Renal pelvis (tissue), 4 donors: ENCODE measurements around the gene SEPTIN2. TPM values are rescaled to one million over a fixed set of nuclear protein-coding genes. Genes with fewer than 3 reads are reported as not detected.
"Not testable (repeated sequence)": the region's sequence is repeated elsewhere in the genome, so short reads cannot be mapped to it uniquely, and the experiment has no call there.

Experiments used
- DNase-seq: peaks from one replicate; pipeline ENCODE4 v3.0.0-alpha.2; 2013
- polyA plus RNA-seq, 3 donors: library from polyadenylated mRNA; unstranded; fragments of 120-200 nt; gene quantifications; one replicate each; pipeline ENCODE4 v1.2.1, GENCODE V29; 2013; ENCODE audit not compliant: insufficient read length in 3 of 3

The SEPTIN2 gene
- polyA plus RNA-seq, 3 donors = 579 to 600 (median 596) TPM

DNA sequence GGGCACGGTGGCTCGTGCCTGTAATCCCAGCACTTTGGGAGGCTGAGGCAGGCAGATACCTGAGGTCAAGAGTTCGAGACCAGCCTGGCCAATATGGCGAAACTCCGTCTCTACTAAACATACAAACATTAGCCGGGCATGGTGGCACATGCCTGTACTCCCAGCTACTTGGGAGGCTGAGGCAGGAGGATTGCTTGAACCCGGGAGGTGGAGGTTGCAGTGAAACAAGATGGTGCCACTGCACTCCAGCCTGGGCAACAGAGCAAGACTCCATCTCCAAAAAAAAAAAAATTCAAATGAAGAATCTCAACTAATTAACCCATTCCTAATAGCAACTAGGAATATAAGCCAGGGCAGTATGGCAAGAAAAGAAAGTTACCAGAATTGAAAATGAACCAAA, 37.4 kb upstream of the SEPTIN2 start:
- not testable (repeated sequence) for DNase-seq

DNA sequence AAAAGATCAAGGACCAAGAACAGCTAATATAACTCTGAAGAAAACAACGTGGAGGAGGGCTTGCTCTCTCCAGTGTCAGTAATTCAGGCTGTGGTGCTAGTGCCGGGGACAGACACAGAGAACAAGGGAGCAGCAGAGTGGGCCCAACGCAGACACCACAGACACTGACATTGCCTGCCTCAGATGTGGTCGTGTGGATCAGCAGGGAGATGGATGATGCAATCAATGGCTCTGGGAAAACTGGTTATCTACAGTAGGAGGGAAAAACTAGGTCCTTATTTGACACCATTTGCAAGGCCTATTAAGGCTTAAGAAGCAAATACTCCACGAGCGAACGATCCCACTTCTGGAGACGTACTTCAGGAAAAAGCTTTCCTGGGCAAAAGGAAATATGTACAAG, 36.3 kb upstream of the SEPTIN2 start:
- DNase-seq = no peak

- DNase-seq = no peak
These were observed 35.9 kb upstream of the SEPTIN2 start for GRCh38 chr2:241279828-241280227.

DNA sequence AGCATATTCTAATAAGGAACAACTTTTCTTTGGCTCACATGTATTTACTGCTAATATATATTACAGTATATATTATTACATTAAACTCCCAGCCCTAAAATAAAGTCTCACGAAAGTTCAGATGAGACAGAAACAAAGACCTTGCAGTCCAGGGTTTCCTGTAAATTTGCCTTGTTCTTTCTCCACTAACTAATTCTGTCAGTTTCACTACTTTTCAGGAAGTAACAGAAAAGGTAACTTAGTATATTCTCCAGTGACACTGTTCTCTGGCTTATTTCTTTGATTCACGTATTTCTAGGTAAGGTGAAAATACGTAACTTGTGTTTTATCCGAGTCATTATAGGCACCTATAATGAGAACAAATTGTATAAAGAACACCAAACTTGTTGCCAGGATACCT, 35.4 kb upstream of the SEPTIN2 start:
- no peak for DNase-seq

DNA sequence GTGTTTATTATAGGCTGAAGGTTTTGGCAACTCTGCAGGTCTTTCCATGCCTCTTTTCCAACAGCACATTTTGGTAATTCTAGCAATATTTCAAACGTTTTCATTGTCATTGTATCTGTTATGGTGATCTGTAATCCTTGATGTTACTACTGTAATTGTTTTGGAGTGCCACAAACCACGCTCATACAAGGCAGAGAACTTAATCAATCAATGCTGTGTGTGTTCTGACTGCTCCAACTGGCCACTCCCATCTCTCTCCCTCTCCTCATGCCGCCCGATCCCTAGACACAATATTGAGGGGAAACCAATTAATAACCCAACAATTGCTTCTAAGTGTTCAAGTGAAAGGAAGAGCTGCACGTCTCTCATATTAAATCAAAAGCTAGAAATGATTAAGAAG, 33.2 kb upstream of the SEPTIN2 start:
- DNase-seq = no peak

DNA sequence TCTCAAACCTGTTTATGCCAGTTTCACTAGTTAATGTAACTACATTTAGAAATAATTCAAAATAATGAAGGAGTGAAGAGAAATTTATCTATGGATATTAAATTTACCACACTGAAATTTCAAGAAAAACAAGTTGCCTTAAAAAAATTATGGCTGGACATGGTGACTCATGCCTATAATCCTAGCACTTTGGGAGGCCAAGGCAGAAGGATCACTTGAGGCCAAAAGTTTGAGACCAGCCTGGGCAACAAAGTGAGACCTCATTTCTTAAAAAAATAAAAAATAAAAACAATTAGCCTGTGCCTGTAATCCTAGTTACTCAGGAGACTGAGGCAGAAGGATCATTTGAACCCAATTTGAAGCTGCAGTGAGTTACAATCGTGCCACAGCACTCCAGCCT, 30.1 kb upstream of the SEPTIN2 start:
- no peak for DNase-seq

- DNase-seq = no peak
These were observed 29.2 kb upstream of the SEPTIN2 start for GRCh38 chr2:241286348-241287090.

DNA sequence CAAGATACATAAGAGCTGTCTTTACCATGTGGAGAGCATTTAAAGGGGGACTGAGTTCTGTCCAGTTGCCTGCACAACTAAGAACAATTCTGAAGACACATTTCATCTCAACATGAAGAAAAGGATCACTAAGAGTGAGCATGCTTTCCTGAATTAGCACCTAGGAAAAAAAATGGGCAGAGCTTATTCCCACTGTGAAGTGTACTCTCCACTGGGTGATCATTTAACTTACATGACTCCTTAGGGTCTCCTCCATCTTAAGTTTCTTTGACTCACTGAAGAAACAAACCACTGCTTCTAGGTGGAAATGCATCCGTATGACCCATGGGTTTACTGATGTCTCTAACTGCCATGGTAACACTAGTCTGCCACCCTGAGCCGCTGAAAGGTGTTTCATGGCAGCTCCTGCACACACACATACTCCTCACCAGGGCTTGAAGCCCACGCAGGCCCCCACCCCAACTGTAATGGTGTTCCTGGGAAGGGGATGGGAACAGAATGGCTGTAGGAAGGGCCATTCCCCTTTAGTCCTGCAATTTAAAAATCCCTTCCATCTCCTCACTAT, 27.3 kb upstream of the SEPTIN2 start:
- DNase-seq = no peak

DNA sequence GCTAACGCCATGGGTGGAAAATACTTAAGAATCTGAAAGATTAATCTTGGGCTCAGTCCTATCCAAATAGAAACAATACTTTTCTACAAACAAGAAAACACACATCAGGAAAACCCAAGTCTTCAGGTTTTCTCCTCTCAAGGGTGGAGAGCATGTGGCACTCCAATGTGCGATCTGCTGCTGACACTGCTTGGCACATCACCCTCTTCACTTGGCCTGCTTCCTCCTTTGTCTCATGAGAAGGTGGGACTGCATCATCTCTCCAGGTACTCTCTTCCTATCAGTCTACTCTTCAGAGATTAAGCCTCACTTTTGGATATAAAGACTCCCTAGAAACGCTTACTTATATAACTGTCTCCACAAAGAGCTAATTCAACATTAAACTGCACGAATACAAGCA, 26.7 kb upstream of the SEPTIN2 start:
- no peak for DNase-seq

- no peak for DNase-seq
These were observed 26.1 kb upstream of the SEPTIN2 start for GRCh38 chr2:241289597-241289996.

- DNase-seq = no peak
These were observed 24.6 kb upstream of the SEPTIN2 start for GRCh38 chr2:241291153-241291552.

GRCh38 chr2:241291977-241292376, 23.7 kb upstream of the SEPTIN2 start:
- DNase-seq = no peak

GRCh38 chr2:241293378-241293797, 22.3 kb upstream of the SEPTIN2 start:
- not testable (repeated sequence) for DNase-seq

DNA sequence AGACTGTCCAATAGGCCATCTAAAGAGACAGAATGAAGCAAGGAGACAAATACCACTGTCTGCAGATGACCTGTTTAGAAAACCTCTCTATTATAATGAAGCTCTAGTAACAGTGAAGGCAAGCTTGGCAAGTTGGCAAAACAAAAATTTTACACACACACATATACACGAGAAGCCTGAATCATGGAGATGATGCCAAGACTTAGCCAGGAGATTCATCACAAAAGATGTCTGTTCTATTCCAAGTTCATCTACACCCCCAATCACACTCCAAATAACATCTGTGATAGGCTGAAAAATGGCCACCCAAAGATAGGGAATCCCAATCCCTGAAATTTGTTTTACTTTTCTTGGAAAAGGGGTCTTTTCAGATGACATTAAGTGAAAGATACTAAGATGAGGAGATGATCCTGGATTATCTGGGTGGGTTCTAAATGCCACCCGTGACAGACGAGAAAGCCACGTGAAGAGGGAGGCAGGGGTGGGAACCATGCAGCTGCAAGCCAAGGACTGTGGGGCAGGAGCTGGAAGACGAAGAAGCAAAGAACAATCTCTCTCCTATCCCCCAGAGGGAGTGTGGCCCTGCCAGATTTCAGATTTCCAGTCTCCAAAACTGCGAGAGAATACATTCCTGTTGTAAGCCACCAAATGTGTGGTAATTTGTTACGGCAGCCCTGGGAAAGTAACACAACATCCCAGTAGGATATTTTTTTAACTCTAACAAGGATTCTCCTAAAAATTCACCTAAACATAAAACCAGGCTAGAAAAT, 20.2 kb upstream of the SEPTIN2 start:
- no peak for DNase-seq

DNA sequence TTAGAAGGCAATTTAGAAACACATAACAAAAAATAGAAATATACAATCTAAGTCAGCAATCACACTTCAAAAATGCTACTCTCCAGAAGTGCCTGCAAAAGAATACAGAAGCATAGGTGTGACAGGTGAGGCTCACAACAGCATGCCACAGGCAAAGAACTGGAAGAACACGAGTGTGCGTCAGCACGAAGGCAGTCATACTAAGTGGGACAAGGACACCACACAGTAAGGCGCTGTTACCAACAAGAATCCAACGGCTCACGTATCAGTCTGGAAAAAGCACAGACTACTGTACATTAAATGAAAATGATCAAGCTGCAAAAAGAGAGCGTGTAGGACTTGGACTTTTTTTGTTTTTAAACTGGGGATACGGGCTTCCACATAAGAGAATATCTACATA, 19.0 kb upstream of the SEPTIN2 start:
- no peak for DNase-seq

- DNase-seq = no peak
These were observed 17.1 kb upstream of the SEPTIN2 start for GRCh38 chr2:241298673-241299072.

GRCh38 chr2:241300000-241300399, 15.7 kb upstream of the SEPTIN2 start:
- no peak for DNase-seq

DNA sequence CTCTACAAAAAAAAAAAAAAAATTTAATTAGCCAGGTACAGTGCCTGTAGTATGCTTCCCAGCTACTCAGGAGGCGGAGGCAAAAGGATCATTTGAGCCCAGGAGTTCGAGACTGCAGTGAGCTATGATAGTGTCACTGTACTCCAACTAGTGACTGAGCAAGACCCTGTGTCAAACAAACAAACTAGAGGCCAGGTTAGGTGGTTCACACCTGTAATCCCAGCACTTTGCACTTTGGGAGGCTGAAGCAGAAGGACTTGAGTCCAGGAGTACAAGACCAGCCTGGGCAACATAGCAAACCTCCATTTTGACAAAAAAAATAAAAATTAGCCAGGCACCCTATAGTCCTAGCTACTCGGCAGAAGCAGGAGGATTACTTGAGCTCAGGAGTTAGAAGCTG, 13.6 kb upstream of the SEPTIN2 start:
- DNase-seq = no peak

DNA sequence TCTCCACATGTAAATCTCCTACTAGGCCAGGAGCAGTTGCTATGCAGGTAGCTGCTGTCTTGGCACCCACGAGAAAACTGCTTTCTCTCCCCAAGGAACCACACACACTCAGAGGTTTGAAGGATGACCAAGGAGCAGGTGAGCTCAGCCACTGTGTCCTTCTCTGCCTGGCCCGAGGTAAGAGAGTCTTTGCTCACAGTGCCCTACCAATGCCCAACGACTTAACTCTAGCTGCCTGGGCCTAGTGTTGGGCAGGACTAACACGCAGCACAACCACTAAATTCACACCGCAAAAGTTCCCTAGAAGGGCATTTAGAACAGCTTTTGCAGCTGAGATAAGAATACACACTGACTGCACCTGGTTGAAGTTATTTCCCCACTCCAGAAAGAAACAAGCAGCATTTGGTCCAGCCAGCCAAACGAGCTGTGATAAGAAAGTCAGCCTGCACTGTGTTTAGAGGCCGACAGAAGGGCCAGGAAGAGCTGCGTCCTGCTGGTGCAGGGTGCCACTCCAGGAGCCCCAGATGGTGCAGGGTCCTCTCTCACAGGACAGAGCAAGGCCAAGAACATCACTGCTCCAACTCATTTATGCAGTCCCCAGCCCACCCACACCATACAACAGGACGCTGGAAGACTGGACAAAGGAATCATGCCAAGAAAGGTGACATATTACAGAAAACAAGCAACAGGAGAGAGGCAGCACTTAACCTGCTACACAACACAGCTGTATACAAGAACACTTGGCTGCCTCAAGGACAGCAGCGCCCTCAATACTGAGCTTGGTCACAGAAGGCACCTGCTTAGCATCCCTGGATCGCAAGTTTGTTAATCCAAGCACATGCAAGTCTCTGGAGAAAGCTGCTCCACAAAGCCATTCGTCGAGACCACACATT, 12.7 kb upstream of the SEPTIN2 start:
- DNase-seq = no peak

DNA sequence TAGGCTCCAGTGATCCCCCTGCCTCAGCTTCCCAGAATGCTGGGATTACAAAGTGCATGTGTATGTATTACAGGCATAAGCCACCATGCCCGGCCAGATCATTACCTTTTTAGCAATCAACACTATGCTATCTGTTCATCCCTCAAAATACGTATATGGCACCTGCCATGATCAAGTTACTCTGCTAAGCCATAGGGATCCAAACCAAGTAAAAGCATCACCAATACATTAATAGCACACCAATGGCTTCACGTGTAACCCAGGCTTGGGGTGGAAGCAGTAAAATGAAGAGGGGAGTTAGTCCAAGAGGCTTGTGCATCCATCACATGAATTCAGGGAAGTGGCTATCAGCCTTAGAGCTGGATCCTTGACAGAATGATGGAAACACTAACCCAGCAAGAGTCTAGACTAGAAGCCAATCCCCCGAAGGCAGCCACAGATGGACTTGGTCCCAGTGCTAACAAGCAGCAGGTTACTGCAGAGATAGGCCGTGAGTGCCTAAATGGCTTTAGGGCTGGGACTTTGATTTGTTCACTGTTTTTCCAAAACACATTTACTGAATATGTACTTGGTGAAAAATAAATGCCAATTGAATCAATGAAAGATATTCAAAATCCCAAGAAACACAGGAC, 11.6 kb upstream of the SEPTIN2 start:
- DNase-seq = no peak

DNA sequence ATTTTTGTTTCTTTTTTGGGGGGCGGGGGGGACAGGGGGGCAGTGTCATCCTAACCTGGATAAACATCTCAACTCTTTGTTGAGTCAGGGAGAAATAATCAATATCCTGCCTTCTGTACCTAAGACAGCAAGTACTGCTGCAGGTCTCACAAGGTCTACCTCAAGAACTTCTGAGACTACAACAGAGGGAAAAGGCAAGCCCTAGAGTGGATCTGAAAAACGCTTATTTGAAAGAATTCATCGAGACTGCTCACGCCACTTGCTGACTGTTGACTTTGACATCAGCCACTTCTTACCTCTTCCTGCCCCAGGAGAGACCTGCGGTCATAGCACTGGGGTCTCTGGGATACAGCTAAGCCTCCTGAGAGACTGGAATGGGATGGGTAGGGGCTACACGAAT, 8.7 kb upstream of the SEPTIN2 start:
- no peak for DNase-seq

DNA sequence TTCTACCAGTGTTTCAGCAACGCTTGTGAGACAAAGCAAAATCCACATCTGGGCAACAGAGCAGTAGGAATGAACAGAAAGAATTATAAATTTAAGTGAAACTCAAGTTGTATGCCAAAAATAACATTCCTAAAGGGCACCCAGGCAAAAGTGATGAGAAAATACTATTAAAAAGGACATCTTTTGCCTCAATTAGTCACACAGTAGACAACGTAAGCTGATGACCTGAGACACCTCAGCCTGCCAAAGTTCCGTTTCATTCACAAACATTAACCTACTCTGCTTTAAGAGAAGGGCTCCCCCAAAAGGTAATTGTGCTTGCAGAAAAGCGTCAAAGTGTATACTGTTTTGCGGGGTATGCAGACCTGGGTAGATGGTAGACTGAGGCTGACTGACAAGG, 7.5 kb upstream of the SEPTIN2 start:
- DNase-seq = no peak
